ENCODE measurements around the gene GLRA3.

GRCh38 chr4:174613979-174614378 lies 215.1 kb downstream of the GLRA3 start:
- TF ChIP-seq SUZ12 (IDR thresholded peaks at IDR 0.05; ENCODE audit: extremely low read depth, insufficient read depth, insufficient read length) (no peak), YY1 (IDR thresholded peaks at IDR 0.05; ENCODE audit: insufficient read depth, insufficient read length) (no peak)

All from NT2/D1 (cell line).